HG02943 (cell line): Measurements from ENCODE around the gene MRAS.
"Not testable (repeated sequence)": the region's sequence is repeated elsewhere in the genome, so short reads cannot be mapped to it uniquely, and the experiment has no call there.

Source experiments
- ATAC-seq: cut with Tn5 transposase; IDR thresholded peaks from one replicate; pipeline ENCODE4 v1.9.1; 2021; ENCODE audit warnings: mild to moderate bottlenecking, low read depth, moderate library complexity; ENCODE audit not compliant: unreplicated experiment

Gene MRAS

DNA sequence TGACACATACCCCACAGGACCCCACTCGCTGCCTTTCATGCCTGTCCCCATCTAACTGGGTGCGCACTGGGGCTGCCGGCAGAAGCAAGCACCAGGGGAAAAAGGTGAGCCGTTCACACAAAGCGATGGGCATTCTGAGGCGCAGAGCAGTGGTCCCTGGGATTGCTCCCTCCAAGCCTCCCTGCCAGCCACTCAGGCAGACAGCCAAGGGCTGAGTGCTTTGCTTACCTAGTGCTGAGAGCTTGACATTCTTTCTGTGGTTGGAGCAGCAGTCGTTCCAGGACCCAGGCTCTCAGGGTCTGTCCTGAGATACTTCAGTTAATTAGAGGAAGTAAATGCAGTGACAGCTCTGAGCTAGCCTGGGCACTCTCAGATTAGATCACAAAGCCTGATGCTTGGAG, 91.7 kb downstream of the MRAS start:
- ATAC-seq, result no peak

- no peak for ATAC-seq
Observed at GRCh38 chr3:138440596-138440995, 92.2 kb downstream of the MRAS start.

DNA sequence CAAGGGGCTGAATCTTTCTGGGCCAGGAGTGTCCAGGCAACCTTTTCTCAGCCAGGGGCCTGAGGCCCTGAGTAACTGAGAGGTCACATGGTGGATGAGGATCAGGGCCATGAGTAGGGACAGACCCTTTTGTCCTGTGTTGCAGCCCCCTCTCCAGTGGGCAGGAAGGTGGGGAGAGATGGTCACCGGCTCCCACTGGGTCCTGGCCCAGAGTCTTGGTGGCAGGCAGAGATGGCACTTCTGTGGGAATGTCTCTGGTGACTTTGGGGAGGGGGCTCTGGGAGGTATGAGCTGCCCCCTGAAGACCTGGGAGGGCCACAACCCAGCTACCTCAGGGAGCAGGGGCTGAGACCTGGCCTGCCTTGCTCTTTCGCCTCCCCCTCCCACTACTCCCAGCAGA, 92.9 kb downstream of the MRAS start:
- no peak for ATAC-seq

- no peak for ATAC-seq
Observed at GRCh38 chr3:138441742-138442141, 93.4 kb downstream of the MRAS start.

DNA sequence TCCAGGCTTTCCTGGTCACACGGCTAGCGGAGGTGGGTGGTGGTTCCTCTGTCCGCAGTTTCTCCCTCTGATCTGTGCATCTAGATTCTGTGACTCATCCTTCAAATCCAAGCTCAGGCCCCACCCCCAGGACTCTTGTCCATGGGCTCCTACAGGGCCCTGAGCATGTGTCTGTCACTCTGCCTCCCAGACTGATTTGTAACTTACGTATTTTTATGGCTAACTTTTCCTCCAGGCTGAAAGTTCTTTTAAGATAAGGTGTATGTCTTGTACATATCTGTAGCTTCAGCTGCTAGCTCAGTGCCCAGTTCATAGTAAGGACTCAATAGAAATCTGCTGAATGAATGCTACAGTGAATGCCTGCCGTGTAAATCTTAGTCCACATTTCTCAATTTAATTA, 94.1 kb downstream of the MRAS start:
- no peak for ATAC-seq

DNA sequence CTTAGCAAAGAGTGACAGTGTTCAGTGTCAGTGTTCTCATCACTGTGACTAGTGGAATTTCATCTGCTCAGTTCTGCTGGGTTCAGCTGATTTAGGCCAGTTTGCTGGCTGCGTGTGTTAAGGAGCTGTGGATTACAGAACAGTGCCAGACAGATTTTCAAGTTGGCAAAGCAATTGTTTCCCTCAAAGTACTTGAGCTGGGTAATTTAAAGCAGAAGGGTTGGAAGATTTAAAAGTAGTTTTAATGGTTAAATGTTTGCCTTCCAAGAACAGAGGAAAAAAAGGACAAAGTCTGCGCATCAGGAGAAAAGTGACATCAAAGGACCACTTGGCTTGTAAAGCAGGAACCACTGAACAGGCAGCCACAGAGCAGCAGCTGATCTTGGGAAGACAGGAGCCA, 94.7 kb downstream of the MRAS start:
- no peak for ATAC-seq

GRCh38 chr3:138443521-138444503, 95.4 kb downstream of the MRAS start:
- no peak for ATAC-seq

GRCh38 chr3:138445236-138445635, 96.9 kb downstream of the MRAS start:
- ATAC-seq, result no peak

DNA sequence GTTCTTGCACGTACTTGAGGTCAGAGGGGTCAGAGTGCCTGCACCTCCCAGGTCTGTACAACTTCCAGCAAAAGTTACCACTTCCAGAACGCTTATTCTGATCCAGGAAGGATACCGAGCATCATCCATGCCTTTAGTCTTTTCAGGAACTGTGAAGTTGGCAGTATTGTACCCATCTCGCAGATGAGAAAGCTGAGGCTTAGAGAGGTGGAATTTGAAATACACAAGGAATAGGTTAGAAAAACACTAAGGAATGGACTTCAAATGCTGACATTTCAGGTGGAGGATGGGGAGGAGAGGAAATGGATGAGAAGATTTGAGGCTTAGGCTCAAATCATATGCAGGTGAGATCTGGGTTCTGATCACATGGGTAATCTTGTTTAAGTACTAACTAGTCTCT, 97.3 kb downstream of the MRAS start:
- ATAC-seq, result no peak

DNA sequence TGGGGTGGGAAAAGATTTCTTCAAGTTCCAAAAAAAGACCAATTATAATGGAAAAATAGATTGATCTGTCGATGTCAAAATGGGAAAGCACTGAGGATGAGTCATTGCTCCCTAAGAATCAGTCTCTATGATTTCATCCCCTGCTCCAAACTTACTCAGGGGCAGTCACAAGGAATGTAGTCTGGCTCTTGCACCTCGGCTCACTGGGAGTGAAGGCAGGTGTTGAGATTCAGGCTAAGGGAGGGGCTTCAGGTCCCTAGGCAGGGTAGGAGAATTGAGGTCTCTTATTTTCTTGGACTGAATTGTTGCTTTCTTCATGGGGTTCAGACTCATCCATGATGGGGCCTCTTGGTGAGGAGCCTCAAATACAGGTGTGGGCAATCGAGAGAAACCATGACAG, 100.3 kb downstream of the MRAS start:
- ATAC-seq, result no peak

GRCh38 chr3:138449490-138449889, 101.1 kb downstream of the MRAS start:
- ATAC-seq, result no peak

GRCh38 chr3:138450181-138450580, 101.8 kb downstream of the MRAS start:
- ATAC-seq, result no peak

- no peak for ATAC-seq
Observed at GRCh38 chr3:138450704-138451424, 102.5 kb downstream of the MRAS start.

DNA sequence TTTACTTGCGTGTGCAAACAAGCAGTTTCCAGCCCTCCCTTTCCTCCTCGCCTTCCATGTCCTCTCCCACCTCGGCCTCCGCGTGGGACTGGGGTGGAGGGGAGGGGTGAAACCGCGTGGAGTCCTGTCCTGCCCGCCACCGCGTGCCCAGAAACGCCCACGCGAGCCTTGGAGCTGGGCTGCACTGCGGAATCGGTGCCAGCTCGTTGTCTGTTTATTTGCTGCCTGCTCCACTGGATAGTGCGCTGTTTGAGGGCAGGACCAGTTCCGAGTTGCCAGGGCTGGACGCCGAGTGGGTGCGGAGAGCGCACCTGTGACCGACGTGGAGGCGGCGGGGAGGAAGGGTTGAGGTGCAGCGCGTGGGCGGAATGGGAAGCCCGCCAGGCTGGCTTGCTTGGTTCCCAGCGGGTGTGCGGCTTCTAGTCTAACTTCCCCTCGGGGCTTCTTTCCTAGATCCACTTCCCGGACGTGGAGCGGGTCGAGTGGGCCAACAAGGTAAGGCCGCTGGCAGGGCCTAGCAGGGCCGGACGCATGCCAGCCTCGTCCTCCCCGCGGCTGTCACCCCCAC, 103.3 kb downstream of the MRAS start:
- ATAC-seq, result no peak

DNA sequence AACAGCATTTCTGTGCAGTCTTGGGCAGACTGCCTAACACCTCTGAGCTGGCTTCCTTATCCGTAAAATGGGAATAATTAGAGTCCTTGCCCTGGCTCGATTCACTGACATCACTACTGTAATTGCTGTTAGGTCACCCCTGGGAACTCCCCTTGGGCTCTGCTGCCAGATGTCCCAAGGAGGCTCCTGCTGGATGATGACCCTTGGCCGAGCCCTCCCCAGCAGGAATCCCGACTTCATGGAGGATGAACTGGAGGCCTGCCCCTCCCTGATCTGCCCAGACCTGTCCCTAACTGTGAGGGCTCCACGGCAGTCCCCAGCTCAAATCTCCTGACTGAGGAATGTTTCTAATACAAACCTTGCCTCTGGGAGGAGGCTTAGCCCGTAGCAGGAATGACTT, 104.1 kb downstream of the MRAS start:
- ATAC-seq, result no peak

- ATAC-seq, result not testable (repeated sequence)
Observed at GRCh38 chr3:138453940-138454339, 105.6 kb downstream of the MRAS start.
